Stomach smooth muscle (tissue), 2 donors: Measurements from ENCODE around the gene EBPL.
A peak's percentile ranks its signal among the peaks of the same experiment; 100 is the strongest.
"Not testable (repeated sequence)": the region's sequence is repeated elsewhere in the genome, so short reads cannot be mapped to it uniquely, and the experiment has no call there.

Source experiments
- H3K27ac ChIP-seq: one replicate; pipeline ENCODE4 v1.7.0; 2013; ENCODE audit warnings: mild to moderate bottlenecking, low read length, inconsistent platforms
- H3K27me3 ChIP-seq, 2 donors: one replicate each; pipeline ENCODE4 v1.7.0; 2013; ENCODE audit warnings: low read length in 2 of 2; ENCODE audit not compliant: insufficient read depth in 2 of 2, control insufficient read depth in 1 of 2
- H3K36me3 ChIP-seq, 2 donors: one replicate each; pipeline ENCODE4 v1.7.0; 2013; ENCODE audit warnings: low read length in 2 of 2; ENCODE audit not compliant: control insufficient read depth in 2 of 2, insufficient read depth in 2 of 2
- H3K4me1 ChIP-seq: one replicate; pipeline ENCODE4 v1.7.0; 2013; ENCODE audit warnings: low read length; ENCODE audit not compliant: control insufficient read depth, insufficient read depth
- H3K4me3 ChIP-seq, 2 donors: one replicate each; pipeline ENCODE4 v1.7.0; 2013; ENCODE audit warnings: low read length in 2 of 2
- H3K9ac ChIP-seq, 2 donors: one replicate each; pipeline ENCODE4 v1.7.0; 2013; ENCODE audit warnings: low read length in 2 of 2, mild to moderate bottlenecking in 1 of 2
- H3K9me3 ChIP-seq, 2 donors: one replicate each; pipeline ENCODE4 v1.7.0; 2013; ENCODE audit warnings: low read length in 2 of 2; ENCODE audit not compliant: control insufficient read depth in 2 of 2
- donor health status: healthy.
- donor health status: Pancreatic carcinoma.

The EBPL gene

DNA sequence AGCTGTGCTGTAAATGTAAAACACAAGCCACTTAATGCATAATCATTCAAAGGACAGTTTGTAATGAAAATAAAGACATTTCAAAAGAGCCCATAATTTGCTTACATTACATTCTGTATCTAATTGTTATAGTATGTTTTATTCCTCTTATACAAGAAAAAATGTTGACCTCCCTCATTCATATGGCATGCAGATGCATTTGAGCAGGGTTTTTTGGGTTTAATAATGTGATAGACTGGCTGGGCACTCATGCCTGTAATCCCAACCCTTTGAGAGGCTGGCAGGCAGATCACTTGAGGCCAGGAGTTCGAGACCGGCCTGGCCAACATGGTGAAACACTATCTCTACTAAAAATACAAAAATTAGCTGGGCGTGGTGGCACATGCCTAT, 74.6 kb downstream of the EBPL start:
- no peak overlapping the region for H3K9ac ChIP-seq
- no peaks in the 10 kb centered on the region for H3K9me3 ChIP-seq
- H3K36me3 ChIP-seq: no peaks in the 10 kb centered on the region
- no peak overlapping the region for H3K4me3 ChIP-seq
- H3K27me3 ChIP-seq: no peaks in the 10 kb centered on the region
- peaks cover 3% of the 10 kb centered on the region for H3K4me1 ChIP-seq
- peak overlapping the region; percentile 19 for H3K27ac ChIP-seq

DNA sequence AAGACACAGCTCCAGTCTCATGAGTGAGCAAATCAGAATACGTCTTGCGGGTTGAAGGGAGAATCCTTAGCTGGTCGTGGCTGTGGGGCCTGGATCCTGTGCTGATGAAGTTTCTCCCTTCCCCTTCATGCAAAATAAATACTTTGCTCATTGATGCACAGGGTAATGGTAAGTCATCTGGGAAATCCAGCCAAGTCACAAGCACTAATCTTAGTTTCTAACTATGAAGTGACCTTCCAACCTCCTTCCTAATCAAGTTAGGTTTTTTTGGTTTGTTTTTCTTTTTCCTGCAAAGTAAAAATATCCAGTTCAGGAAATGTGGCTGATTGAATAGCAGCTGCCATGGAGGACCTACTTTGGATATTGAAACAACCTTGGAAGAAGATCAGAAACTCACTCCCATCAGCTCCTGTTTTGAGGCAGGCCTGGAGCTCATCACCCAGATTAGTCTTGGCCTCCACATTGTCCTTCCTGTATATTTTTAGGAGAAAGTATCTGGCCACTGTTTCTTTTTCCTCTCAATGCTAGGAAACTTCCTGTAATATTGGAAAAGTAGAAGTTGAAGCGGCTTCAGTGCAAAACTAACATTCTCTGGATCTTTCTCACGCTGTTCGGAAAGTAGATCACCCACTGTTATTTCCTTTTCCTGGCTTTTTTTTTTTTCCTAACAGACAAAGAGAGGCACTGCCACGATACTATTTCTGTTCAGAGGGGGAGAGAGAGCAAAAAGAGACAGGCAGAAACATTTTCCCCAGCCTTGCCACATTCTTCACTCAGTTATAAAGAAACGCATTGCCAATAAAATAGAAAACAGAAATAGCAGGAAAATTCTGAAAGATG, 75.2 kb downstream of the EBPL start:
- H3K4me1 ChIP-seq: peaks cover 3% of the 10 kb centered on the region
- peak overlapping the region in 1 of 2 donors; percentile 12 for H3K4me3 ChIP-seq
- H3K27me3 ChIP-seq: no peaks in the 10 kb centered on the region
- no peaks in the 10 kb centered on the region for H3K9me3 ChIP-seq
- peak overlapping the region; percentile 19 for H3K27ac ChIP-seq
- peak overlapping the region in 1 of 2 donors; percentile 42 for H3K9ac ChIP-seq
- no peaks in the 10 kb centered on the region for H3K36me3 ChIP-seq

DNA sequence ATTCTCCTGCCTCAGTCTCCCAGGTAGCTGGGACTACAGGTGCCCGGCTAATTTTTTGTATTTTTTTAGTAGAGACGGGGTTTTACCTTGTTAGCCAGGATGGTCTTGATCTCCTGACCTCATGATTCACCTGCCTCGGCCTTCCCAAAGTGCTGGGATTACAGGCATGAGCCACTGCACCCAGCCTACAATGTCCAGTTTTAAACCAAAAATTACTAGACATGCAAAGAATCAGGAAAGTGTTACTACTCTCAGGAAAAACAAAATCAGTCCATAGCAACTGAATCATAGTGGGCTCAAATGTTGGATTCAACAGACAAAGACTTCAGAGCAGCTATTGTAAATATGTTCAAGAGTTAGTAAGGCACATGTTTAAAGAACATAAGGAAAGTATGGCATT, 79.2 kb downstream of the EBPL start:
- not testable (repeated sequence) for H3K27ac ChIP-seq, H3K4me1 ChIP-seq, H3K4me3 ChIP-seq, H3K27me3 ChIP-seq, H3K9me3 ChIP-seq, H3K36me3 ChIP-seq, H3K9ac ChIP-seq
